Osteoblast (primary cell): ENCODE data around the gene BTBD18. TPM values are rescaled to one million over a fixed set of nuclear protein-coding genes. Genes with fewer than 3 reads are reported as not detected.

Experiments
- DNase-seq: peaks from one replicate; pipeline ENCODE4 v3.0.0; 2011; ENCODE audit warnings: low spot score, mixed read lengths; ENCODE audit not compliant: insufficient read length; ENCODE audit errors: missing footprints
- H2AFZ ChIP-seq: 2 replicates; pipeline ENCODE4 v1.6.0; 2011; ENCODE audit warnings: mild to moderate bottlenecking, low read length
- H3K27ac ChIP-seq: 2 replicates; pipeline ENCODE4 v1.5.1; 2011; ENCODE audit warnings: mild to moderate bottlenecking, low read depth, low read length, moderate library complexity
- H3K27me3 ChIP-seq: 2 replicates; pipeline ENCODE4 v1.6.0; 2012; ENCODE audit warnings: mild to moderate bottlenecking, control low read depth, inconsistent platforms, low read length, moderate library complexity; ENCODE audit not compliant: insufficient read depth
- H3K36me3 ChIP-seq: 2 replicates; pipeline ENCODE4 v1.5.1; 2011; ENCODE audit warnings: mild to moderate bottlenecking, low read length, control low read depth, moderate library complexity; ENCODE audit not compliant: insufficient read depth
- H3K4me1 ChIP-seq: 2 replicates; pipeline ENCODE4 v1.5.1; 2011; ENCODE audit warnings: mild to moderate bottlenecking, low read length, control low read depth, moderate library complexity; ENCODE audit not compliant: insufficient read depth
- H3K4me2 ChIP-seq: 2 replicates; pipeline ENCODE4 v1.6.0; 2011; ENCODE audit warnings: mild to moderate bottlenecking, low read length; ENCODE audit not compliant: insufficient read depth
- H3K4me3 ChIP-seq: fragments of 200-600 bp; sonication (generic); 3 replicates; pipeline ENCODE4 v1.5.1; 2012; ENCODE audit warnings: mild to moderate bottlenecking, low read length, inconsistent platforms; ENCODE audit not compliant: insufficient read depth
- H3K79me2 ChIP-seq: 2 replicates; pipeline ENCODE4 v1.6.0; 2012; ENCODE audit warnings: mild to moderate bottlenecking, low read length, control low read depth, inconsistent platforms; ENCODE audit not compliant: insufficient read depth
- H3K9me3 ChIP-seq: 2 replicates; pipeline ENCODE4 v1.5.1; 2011; ENCODE audit warnings: low read depth, low read length, control low read depth
- H4K20me1 ChIP-seq: 2 replicates; pipeline ENCODE4 v1.6.0; 2012; ENCODE audit warnings: mild to moderate bottlenecking, low read length, control low read depth; ENCODE audit not compliant: insufficient read depth
- CTCF ChIP-seq: IDR thresholded peaks from 2 replicates; pipeline ENCODE4 v1.5.1; 2011; ENCODE audit warnings: mild to moderate bottlenecking, low read depth, low read length, moderate library complexity; ENCODE audit errors: extremely low read depth
- total RNA-seq: library from RNA; depleted of rRNA; stranded (reverse); fragments of >200 nt; gene quantifications from 2 replicates; pipeline ENCODE4 v1.2.3, GENCODE V29; 2012

Gene BTBD18
- total RNA-seq, 1 donor = not detected

GRCh38 chr11:57777969-57778317, 26.3 kb upstream of the BTBD18 start:
- Histone ChIP-seq H3K4me1 (peaks cover 52% of the 10 kb centered on the region), H3K79me2 (peaks cover 94% of the 10 kb centered on the region), H3K27me3 (no peaks in the 10 kb centered on the region), H3K4me2 (peak overlapping the region; percentile 77), H3K36me3 (no peaks in the 10 kb centered on the region), H4K20me1 (peaks cover 53% of the 10 kb centered on the region), H3K27ac (peak overlapping the region; percentile 96), H3K4me3 (peak overlapping the region; percentile 36), H3K9me3 (no peaks in the 10 kb centered on the region), H2AFZ (no peak overlapping the region)
- no peak for TF ChIP-seq CTCF
- no peak for DNase-seq

- H3K27me3 ChIP-seq = no peaks in the 10 kb centered on the region
- H2AFZ ChIP-seq = no peak overlapping the region
- no peaks in the 10 kb centered on the region for H3K9me3 ChIP-seq
- peaks cover 94% of the 10 kb centered on the region for H3K79me2 ChIP-seq
- peak overlapping the region; percentile 73 for H3K4me2 ChIP-seq
- peaks cover 63% of the 10 kb centered on the region for H3K4me1 ChIP-seq
- peaks cover 62% of the 10 kb centered on the region for H4K20me1 ChIP-seq
- peak overlapping the region; percentile 96 for H3K27ac ChIP-seq
- no peaks in the 10 kb centered on the region for H3K36me3 ChIP-seq
- no peak for TF ChIP-seq CTCF
- DNase-seq = no peak
- no peak overlapping the region for H3K4me3 ChIP-seq
These were observed 25.1 kb upstream of the BTBD18 start for GRCh38 chr11:57776577-57777210.

DNA sequence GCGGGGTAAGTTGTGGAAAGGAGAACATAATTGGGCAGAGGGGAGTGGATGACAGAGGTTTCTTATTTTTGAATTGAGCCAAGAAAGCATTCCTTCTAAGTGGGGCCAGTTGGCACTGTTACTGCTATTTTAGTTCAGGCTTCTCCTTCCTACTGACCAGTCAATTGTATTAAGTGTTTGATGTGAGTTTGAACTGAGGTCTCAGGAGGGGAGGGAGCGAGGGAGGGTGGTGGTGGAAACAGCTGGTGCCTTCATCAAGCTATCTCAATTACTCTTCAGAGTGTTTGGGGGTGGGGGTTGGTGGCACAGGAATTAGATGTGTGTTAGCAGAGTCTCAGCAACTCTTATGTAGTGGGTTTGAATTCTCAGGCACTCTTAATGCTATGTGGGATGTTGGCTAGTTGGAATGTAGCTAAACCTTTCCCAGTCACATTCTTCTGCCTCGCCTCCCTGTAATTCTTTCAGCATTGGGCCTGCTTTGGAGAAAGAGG, 24.5 kb upstream of the BTBD18 start:
- DNase-seq = no peak
- peaks cover 94% of the 10 kb centered on the region for H3K79me2 ChIP-seq
- no peaks in the 10 kb centered on the region for H3K27me3 ChIP-seq
- H3K4me3 ChIP-seq = peak overlapping the region; percentile 49
- TF ChIP-seq CTCF = no peak
- no peaks in the 10 kb centered on the region for H3K36me3 ChIP-seq
- no peak overlapping the region for H2AFZ ChIP-seq
- H3K4me2 ChIP-seq = peak overlapping the region; percentile 73
- peaks cover 64% of the 10 kb centered on the region for H4K20me1 ChIP-seq
- H3K27ac ChIP-seq = peak overlapping the region; percentile 96
- H3K4me1 ChIP-seq = peaks cover 63% of the 10 kb centered on the region
- no peaks in the 10 kb centered on the region for H3K9me3 ChIP-seq

DNA sequence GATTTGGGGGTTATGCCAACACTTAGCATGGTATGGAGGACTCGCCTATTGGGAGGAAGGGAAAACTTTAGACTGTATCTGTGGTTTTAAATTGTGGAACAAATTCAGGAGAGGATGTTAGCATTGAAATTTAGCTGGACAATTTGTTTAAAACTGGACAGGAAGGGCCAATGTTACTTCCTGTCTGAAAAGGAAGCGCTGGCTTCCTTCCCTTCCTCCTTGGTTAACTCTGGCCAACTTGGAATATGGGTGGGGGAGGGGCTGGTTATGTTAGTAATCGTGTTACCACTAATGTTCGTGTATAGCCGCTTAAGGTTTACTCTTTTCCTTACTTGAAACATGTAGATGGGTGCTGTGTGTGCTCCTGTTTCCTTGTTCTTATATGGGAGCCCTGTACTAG, 23.9 kb upstream of the BTBD18 start:
- H3K9me3 ChIP-seq = no peaks in the 10 kb centered on the region
- no peak overlapping the region for H2AFZ ChIP-seq
- H3K4me3 ChIP-seq = peak overlapping the region; percentile 49
- H3K36me3 ChIP-seq = no peaks in the 10 kb centered on the region
- DNase-seq = no peak
- no peaks in the 10 kb centered on the region for H3K27me3 ChIP-seq
- H3K27ac ChIP-seq = peak overlapping the region; percentile 96
- no peak for TF ChIP-seq CTCF
- H3K4me1 ChIP-seq = peaks cover 63% of the 10 kb centered on the region
- H3K4me2 ChIP-seq = peak overlapping the region; percentile 73
- peaks cover 68% of the 10 kb centered on the region for H4K20me1 ChIP-seq
- H3K79me2 ChIP-seq = peaks cover 94% of the 10 kb centered on the region
